Kidney tubule cell (primary cell): ENCODE results near the gene WWTR1.

Source experiments
- DNase-seq: peaks from one replicate; pipeline ENCODE4 v3.0.0-alpha.2; 2018; ENCODE audit warnings: low spot score

Gene WWTR1

DNA sequence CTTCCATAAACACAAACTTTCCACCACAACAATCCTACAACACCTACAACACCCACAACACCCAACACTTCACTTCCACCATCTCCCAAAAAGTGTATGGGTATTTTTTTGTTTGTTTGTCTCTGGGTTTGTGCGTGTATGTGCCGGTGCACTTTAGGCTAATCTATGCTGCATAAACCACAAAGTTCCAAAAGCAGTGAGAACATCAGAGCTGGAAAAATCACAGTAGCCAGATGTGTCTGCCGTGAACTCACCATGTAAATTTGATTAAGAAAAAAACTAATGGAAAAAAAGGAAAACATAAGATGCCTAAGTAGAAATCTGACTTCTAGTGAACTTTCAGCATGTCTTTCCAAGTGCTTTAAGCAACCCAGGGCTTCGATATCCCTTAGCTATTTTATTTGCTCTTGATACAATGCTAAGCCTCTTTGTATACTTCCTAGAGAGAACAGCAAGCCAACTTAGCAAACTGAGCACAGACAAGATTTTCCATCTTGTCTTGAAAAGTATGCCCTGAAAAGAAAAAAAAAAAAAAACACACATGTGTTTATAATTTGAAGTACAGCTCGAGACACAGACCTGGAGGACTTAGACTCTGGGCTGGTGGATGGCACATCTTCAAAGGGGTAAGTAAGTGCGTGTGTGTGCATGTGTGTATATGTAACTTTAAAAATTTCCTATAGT, 91.4 kb downstream of the WWTR1 start:
- DNase-seq = no peak

DNA sequence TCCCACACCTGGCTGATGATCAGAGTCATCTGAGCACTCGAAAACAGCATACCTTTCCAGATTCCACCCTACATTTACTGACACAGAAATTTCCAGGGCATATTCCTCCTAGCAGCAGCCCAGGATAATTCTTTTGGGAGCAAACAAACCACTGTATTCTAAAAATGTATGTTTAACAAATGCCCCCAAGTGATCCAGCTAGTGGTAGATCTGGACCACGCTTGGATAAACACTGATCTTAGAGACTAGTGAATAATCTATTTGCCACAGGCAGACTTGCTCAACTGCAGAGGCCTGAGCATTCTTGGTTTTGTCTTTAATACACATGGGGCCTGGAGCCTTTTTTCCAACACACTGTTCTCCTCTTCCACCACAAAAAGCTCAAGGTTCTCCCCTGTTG, 93.7 kb downstream of the WWTR1 start:
- peak; percentile 57 for DNase-seq

DNA sequence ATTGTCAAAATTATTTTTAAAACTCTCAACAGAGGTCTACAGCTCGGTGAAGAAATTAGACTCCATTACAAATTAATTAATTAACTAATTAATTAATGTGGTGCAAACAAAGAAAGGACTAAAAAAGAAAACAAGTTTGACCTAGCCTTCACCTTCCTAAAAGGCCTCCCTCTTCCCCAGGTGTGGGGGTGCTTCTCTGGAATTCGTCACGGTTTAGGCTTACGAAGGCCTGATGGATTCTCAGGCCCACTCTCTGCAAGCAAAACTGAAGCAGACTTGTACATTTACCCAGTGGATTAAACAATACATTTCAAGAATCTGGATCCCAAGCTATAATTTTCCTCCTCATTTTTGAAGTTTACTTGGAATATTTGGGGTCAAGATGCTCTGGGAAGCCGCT, 94.7 kb downstream of the WWTR1 start:
- DNase-seq = no peak

DNA sequence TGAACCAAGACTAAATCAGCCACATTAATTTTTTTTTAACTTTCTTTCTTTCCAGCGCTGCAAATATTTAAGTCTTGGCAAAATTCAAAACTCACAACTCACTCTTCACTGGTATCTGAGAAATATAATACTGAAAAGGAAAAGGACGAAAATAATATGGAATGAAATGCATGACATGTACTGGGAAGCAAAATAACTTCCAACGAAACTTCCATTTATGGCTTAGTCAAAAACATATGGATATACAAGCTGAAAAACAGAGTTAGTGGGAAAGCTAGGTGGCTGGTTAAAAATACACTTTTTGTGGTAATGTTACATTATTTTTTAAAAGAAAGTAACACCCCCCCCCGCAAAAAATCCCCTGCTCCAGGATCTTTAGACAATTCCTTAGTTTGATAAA, 97.2 kb downstream of the WWTR1 start:
- no peak for DNase-seq

DNA sequence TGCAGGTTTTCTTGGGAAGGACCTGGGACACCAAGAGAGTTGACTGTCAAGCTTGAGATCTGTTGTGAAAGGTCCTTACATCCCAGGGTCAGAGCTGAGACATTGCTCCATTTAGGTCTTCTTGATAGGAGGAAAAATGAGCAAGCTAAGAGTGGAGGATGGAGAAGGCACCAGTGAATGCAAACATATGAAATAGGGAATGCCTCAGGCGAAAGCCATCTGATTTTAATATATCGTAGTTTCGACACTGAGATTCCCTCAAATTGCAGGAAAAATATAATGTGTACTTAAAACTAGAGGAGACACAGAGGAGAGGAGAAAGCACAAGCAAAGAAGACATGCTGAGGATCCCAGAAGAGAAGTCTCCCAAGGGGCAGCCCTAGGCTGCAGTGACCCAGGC, 97.8 kb downstream of the WWTR1 start:
- DNase-seq = no peak

DNA sequence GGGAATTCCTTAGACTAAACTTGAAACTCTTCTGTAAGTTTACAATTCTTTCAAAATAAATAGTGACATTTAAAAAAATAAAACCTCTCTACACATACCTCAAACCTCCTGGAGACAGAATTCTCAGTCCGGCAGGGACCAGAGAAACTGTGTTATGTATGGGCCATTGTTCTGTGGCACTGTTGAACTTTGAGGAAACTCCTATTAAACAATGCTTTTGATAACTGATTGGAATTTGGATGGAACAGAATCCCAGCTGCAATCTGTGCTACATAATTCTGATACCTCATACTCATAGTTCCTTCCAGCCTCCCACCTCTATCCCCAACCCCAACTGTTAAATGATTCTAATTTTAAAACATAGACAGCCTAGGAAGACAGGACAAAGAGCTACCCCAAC, 98.3 kb downstream of the WWTR1 start:
- no peak for DNase-seq

DNA sequence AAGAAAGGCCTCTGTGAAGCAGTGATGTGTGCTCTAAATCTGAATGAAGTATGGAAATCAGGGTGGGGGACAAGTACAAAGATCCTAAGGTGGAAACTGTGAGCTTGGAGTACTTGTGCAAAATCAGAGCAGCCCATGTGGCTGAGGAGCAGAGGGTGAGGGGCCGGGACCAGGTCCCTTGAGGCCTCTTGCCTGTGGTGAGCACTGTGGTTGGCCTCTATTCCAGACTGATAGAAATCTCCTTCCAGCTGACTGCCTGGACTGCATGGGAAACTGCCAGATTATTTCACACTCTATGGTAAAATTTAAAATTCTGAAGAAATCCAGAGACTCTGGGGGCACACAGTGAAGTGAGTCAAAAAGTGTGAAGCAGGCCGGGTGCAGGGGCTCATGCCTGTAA, 101.9 kb downstream of the WWTR1 start:
- no peak for DNase-seq

DNA sequence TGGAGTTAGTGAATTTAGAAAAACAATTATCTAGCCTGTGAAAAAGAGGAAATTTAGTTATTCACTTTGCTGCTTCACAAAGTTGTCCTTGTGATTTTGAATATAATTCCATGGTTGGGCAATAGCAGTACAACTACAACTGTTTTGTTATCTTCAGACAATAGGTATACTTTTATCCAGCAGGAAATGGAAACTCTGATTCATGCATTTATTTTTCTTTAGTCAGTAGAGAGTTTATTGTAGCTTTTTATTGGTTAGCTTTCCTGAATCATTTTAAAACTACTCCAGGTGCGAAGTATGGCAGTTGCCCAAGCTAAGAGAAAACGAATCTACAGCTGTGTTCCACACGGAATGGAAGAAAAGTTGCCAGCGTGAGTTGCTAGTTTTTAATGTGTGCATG, 103.0 kb downstream of the WWTR1 start:
- DNase-seq = peak; percentile 78

DNA sequence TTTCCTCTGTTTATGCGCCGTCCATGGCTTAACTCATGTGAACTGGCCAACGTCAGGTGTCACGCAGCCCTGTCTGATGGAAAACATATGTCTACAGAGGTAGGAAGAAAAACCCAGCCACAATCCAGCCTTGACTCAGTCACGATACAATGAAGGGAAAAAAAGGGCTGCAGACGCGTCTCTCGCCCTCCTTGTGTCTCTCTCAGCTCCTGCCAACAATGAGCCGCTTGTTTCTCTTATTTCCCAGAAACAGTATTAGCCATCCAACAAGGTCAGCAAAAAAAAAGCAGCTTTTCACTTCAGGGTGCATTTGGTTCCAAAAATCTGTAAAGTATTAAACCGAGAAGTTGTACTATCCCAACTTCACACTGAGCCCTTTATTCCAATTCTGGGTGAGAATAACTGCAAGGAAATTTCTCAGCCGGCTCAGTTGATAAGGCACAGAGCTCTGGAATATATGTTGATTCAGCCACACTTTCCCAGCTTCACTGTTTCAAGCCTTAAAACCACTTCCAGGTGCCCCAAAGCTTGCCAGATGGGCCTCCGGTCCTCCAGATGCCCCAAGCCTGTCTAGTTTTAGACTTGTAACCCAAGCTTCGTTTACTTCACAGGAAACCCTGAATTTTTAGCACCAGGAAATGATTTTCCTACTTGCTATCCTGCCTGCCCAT, 103.9 kb downstream of the WWTR1 start:
- DNase-seq = peak; percentile 47

DNA sequence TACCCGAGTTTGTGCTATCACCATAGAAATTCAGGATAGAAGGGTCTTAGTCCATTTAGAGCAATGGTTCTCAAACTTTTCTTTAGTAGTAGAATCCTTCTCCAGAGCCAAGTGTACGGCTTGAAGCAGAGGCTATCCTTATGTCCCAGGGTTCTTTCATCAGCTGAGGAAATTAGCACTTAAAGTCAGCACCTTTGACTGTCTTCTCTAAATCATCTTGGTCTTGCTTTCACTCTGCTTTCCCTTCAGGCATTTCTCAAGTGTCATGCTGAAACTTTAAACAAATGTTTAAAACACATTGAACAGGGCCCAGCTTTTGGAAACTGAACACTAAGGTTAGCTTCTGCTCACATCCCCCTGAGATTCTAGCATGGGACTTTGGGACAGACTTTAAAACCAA, 105.1 kb downstream of the WWTR1 start:
- no peak for DNase-seq

DNA sequence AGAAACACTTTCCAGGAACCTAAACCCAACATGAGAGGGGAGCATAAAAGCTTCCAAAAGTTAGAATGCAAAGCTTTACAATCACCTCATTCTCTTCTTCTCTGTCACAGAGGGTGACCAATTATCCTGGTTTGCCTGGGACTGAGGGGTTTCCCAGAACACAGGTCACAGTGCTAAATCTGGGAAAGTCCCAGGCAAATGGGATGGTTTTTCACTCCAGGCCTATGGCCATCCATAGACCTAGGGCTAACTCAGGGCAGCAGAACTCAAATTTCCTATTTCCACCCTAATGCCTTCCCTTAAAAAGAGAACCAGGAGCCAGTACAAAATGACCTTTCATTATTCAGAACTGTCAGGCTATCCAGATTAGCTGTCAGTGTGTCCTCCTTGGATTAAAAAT, 106.3 kb downstream of the WWTR1 start:
- no peak for DNase-seq

DNA sequence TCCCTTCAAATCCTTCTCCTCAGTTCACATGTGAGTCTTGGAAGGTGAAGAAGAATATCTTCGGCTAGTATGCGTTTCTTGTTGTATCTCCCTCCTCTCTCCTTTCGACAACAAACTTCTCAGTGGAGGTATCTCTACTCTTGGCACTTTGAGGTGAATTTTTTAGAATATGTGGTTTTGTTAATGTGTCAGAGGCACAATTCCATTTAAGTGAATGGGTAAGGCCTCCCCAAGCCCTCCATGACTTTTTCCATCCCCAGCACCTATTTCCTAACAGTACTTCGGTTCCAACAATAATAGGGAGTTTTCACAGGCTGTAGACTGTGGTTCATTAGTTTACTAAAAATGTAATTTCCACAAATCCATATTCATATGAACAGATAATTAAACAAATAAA, 109.2 kb downstream of the WWTR1 start:
- no peak for DNase-seq

DNA sequence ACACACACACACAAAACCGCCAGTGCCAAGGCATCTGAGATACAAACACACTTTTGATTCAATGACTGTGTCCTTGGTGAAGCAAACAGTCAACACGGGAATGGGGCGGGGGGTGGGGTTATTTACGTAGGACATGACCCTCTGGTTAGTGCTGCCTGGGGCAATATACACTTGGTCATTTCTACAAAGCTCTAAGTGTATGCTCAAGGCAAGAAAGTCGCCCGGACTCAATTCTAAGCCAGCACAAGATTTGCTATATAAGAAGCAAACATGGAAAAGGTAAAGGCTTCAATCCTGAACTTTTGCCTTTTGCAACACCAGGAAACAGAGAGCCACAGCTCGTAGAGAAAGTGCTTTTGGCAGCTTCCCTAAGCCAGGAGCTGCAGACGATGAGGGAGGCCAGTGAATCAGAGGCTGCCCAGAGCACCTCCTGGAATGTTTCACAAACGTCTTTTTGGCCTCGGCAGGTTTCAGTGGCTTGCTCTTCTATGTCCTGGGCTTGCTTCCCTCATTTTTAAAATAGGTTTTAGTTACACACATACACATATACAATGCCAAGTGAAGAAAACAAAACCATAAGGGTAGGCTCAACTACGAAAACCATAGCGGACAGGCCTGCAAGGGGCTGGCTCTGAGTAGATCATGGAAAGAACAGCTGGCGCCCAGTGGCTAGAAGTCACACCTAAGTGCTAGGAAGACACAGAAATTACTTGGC, 109.7 kb downstream of the WWTR1 start:
- peak; percentile 91 for DNase-seq

DNA sequence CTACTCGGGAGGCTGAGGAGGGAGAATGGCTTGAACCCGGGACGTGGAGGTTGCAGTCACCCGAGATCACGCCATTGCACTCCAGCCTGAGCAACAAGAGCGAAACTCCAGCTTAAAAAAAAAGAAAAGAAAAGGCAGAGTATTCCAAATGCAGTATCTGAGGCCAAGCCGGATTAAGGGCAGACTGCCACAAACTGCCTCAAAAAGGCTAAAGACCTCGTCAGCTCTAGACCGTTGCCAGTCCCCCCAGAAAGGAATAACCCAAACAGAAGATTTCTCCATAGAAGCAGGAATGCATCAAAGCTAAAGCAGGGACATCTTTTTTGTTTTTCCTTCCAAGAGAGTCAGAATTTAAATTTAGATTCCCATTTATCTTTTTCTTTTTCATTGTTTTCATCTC, 110.4 kb downstream of the WWTR1 start:
- DNase-seq = no peak

DNA sequence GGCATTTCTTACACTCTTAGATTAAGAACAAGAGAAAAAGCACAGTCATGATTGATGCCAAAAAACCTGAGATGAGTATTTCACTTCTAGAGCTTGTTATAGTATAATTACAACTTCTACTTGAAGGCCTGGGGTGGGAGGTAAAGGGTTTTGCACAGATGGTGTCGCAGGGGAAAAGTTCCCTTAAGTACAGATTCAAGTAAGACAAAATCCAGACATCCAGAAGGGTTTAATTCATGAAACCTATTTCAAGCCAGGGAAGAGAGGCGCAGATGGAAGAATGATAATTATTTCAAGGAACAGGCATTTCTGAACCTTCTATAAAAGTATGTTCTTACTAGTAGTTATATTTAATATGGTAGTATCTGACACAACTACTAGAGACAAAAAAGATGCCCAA, 112.8 kb downstream of the WWTR1 start:
- no peak for DNase-seq

DNA sequence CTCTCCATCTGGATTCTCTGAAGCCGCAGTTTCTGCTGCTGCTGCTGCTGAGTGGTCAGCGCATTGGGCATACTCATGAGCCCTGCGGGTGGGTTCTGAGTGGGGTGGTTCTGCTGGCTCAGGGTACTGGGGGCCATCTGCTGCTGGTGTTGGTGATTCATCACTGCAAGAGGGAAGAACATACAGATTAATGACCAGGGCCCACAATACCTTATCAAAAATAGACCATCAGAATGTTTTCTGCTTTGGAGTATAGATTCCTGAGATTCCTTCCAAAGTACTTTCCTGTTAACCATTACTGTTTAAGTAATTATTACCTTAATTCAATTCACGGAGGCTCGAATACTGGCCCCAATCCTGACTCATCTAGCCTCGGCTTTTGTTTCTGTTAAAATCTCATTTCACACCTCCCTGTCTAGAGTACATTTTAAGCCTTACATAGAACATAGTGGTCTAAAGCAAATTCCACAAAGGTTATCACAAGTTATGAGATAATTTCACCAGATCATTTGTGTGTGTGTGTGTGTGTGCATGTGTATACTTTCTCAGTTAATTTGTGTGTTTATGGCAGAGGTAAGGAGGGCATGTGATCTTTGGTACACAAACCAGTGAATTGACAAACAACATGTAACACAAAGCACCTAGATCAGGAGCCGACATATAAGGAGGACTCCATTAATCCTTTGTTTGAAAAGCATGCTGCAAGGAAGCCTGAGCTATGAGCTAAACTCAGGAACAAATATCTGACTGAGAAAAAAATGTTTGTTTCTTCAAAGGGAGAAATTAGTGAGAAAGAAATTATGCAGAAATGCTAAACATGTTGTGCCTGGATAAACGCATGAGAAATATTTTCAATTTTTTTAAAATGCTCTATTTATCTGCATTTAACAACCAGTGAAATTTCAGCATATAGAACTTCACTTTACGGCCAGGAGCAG, 115.2 kb downstream of the WWTR1 start:
- peak; percentile 99 for DNase-seq

DNA sequence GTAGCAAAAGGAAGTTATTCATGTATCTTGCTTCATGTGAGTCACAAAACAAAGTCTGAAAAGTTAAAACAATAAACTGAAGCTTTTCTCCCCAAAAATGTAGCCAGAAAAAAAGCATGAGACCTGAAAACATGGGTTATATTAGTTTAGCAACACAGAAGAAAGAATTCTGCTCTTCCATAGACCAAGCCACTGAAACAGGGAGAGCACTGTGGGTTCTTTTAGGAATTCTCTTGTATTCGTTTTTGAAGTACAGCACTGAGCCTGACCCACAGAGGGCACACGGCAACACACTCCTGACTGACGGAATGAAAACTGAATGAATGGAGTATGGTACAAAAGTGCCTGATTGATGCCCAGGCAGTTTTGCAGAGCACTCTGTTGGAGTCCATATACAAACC, 116.7 kb downstream of the WWTR1 start:
- peak; percentile 80 for DNase-seq

DNA sequence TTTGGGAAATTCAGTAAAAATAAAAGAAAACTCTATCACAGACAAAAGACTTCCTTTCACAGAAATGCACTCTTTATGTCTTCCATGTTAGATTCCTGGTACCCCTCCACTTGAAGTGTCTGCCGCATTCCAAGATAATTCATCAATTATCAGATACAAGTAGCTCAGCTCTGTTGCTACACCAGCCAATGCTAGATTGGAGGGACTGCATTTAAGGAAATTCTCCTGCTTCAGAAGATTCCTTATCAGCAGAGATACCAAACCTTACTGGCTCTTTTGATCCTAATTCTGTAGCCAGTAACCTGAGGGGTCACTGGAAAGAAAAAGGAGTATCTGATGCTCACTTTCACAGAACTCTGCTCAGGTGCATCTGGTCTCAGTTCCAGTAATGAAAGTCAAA, 119.5 kb downstream of the WWTR1 start:
- no peak for DNase-seq

DNA sequence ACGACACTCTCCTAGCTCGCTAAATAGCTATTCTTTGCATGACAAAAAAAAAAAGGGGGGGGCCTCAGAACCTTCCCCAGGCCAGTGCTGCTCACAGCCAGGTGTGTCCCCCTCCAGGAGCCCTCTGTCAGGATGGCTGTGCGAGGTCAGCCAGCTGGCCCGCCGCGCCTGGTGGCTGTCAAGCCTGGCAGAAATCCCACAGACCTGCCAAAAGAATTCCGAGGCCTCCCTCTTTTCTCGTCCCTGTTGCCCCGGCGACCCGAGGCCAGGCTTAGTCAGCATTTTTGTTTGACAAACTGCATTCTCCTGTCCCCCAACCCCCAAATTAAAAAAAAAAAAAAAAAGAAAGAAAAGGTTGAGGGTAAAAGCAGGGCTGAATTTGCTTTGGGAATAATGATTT, 121.4 kb downstream of the WWTR1 start:
- DNase-seq = peak; percentile 69

DNA sequence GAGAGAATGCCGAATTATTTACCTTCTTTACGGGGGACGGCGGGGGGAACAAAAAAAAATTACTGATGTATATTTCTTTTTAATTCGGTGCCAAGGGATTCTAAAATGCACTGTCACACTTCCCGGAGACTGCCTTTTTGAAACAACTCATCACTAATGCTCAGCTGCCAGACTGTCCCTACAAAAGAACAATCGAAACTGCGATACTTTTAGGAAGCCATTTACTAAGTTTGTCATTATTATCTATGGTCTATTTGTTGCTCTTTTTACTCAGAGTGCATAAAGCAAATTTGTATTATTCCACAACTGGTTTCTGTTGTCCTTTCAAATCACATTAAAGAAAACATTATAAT, 122.5 kb downstream of the WWTR1 start:
- no peak for DNase-seq

DNA sequence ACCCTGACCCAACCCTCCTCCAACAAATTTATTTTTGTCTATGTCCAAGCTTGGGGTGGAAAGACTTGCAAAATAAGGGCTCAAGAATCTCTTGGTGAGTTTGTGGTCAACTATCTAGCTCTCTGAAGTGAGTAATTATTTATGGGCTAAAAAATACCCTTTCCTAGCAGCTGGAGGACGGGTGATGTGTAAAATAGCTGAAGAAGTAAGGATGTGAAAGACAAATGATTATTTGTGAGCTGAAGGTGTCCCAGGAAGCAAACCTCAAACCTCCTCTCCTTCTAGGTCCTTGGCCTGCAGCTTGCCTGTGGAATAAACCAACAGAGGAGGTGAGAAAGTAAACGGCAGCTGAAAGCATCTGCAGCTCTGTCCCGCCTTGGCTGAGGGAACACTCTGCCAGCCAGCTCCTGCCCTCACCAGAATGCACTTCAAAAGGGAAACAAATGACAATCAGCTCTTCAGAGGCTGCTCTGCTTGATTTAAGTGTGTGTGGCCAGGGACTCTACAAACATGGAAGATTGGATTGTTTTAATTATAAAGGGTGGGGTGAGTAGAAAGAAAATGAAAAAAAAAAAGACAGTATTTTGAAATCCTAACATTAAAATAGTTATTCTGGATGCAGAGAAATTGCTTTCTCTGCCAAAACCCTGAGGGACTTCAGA, 123.0 kb downstream of the WWTR1 start:
- no peak for DNase-seq

DNA sequence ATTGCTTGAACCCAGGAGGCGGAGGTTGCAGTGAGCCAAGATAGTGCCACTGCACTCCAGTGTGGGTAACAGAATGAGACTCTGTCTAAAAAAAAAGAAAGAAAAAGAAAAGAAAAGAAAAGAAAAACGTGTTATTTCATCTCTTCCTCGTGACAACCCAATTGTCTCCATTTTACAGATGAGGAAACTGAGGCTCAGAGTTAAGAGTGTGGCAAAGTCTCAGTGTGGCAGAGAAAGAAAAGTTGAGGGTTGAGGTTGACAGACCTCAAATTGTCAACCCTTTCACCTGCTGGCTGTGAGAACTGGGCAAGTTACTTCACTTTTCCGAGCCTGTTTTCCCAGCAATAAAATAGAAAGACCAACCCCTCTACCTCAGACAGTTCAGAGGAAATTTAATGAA, 123.7 kb downstream of the WWTR1 start:
- no peak for DNase-seq
